HTR-8/SVneo (cell line): ENCODE measurements around the gene SLC1A2.

Source experiments
- DNase-seq: peaks from one replicate; pipeline ENCODE4 v3.0.0; 2011; ENCODE audit warnings: low spot score, mixed read lengths; ENCODE audit not compliant: insufficient read length
- FAIRE-seq: peaks from 2 replicates; lab custom pipeline; 2011; peaks lifted over from hg19 to GRCh38; lab: Jason Lieb, UNC

SLC1A2 gene

DNA sequence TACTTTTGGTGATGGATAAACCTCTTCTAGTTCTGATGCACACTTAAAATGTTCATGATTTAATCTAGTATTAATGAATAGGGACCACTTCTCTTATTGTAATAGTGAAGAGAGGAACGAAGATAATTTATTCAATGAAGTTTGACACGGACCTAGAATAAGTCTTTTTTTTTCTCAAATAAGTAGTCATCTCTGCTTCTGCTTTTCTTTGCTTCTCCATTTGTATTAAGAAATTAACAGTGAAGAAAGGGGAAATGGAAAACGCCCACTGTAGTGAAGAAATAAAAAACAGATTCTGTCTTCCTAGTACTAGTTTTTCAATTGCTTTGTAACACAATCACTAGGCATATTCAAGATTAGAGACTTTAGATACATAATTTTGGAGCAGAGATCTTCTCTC, 207.4 kb downstream of the SLC1A2 start:
- DNase-seq = no peak

DNA sequence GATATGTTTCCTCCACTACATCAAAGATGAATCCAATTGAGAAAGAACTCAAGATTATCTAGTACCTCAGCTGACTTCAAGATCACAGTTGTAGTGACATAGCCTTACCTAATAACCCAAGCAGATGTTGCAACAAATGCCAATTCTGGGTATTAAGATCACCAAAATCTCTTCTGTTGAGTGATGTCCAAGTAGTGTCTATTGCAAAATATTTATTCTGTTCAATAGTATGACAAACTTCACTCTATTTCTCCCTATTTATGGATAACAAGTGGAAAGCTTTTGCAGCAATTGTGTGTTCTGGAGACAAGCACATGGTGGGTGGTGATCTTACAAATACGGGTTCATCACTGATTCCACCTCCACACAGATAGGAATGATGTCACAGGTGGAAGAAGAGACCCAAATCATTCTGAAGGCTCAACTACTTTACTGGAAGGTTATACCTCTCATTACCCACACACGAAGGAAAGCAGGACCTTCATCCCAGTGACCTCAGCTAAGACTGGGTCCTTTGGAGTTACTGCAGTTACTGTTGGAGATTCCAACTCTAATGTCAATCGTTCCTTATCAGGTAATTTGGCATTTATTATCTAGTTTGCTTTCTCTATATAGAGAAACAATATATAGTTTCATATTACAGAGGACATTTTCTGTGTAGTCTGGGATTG, 208.3 kb downstream of the SLC1A2 start:
- no peak for FAIRE-seq
- DNase-seq = no peak

More for the DNA sequence above, 207.4 kb downstream of the SLC1A2 start:
- no peak for FAIRE-seq

DNA sequence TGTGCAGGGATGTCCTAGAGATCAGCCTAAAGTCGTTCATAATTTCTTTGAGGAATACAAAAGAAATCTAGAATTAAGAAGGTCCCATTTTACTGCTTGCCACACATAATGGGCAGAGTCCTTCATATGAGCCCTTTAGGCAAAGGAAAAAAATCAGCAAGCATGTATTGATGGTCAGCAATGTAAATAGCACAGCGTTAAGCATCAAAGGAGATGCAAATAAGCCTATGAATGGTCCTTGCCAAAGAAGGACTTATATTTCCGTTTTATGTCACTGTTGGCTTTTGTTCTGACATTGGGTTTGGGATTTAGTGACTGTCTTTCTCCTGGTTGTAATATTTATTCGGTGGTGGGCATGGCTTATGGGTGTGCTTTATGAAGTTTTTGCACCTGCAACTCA, 210.6 kb downstream of the SLC1A2 start:
- FAIRE-seq (no peak), DNase-seq (no peak)

DNA sequence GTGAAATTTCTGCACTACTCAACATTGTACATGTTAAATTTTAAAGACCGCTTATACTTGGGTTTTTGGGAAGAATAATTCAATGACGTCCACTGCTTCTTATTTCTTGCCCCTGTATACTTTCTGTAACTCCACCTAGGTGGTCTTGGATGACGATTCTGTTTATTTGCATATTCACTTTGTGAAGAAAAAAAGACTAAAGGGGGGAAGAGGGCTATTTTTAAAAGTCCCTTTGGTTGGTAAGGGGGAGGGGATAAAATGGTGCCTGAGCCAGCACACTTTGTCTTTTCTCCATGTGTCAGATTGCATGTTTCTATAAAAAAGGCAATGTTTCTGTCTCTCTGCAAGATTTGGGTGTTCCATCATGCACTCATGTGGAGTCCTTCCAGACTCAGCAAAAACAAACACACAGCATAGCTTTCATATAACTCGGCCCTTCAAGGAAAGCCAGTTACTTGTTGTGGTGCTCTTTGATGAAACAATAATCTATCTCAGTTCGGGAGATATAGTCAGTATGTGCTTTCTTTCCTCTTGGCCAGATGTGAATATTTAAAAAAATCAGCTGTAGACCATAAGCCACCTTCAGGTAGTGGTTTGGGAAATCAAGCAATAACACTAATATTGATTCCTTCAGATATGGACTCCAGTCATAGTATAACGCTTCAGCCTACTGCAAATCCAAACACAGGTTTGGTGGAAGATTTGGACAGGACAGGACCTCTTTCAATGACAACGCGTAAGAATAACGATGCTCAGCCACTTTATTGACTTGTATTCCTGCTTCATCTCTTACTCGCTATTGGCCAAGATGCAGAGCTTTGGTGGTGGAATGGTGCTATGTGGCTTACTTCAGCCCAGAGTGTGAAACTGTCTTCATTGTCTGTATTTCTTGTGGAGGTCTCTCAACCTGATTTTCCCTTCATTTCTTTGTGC, 211.6 kb downstream of the SLC1A2 start:
- DNase-seq (no peak), FAIRE-seq (no peak)

DNA sequence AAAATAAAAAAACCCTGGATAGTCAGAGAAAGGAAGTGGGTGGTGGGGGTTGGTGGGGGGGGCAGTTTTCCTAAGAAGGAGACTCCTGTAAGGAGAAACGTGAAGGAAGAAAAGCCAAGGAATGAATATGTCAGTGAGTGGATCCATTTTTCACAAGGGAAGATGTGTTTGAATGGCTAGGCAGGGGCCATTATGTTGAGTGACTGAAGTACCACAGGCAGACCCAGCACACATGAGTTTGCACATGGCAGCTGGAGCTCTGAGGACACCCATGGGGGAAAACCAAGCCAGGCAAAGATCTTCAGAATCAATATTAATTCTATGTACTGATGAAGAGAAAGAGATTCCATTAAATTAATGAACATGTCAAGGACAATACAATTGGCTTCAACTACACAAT, 212.7 kb downstream of the SLC1A2 start:
- DNase-seq (no peak), FAIRE-seq (no peak)

DNA sequence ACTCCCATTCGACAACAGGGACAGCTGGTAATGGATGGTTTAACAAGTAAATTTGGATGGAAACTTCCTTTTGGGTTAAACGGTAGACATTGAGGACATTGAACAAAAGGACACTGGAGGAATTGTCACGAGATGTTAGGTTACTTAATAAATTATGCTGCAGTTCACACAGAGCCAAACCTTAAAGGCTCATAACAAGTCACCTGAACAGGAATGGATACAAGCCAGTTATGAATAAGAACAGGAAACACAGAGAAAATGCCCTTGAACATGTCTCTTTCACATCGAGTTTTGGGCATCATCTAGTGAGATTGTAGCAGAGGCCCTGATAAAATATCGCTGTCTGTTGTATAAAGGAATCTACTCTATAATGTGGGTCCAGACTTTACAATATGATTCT, 214.7 kb downstream of the SLC1A2 start:
- DNase-seq (no peak), FAIRE-seq (no peak)
